K562 (cell line): ENCODE data around the gene UBE2G2. TPM values are rescaled to one million over a fixed set of nuclear protein-coding genes. Genes with fewer than 3 reads are reported as not detected.

Experiments used
- CBFA2T3 ChIP-seq: fragments of 450-650 bp; IDR thresholded peaks from 2 replicates; pipeline ENCODE4 v1.6.1; 2017
- ELF1 ChIP-seq: fragments of 200-800 bp; sonication (Bioruptor generic); IDR thresholded peaks from 2 replicates; pipeline ENCODE4 v1.6.1; 2016; ENCODE audit warnings: missing genetic modification characterization, missing compliant biosample characterization
- FOXK1 ChIP-seq: sonication (generic); formaldehyde crosslinking; IDR thresholded peaks from 2 replicates; pipeline ENCODE4 v1.8.0; 2022; ENCODE audit warnings: missing genetic modification reagents, mild to moderate bottlenecking, borderline replicate concordance
- GATA2 ChIP-seq: sonication (generic); formaldehyde crosslinking; IDR thresholded peaks from 2 replicates; pipeline ENCODE4 v1.4.0; 2020; ENCODE audit warnings: mild to moderate bottlenecking, missing genetic modification reagents
- KLF1 ChIP-seq: fragments of 450-650 bp; IDR thresholded peaks from 2 replicates; pipeline ENCODE4 v1.6.1; 2016; ENCODE audit warnings: missing genetic modification characterization, missing compliant biosample characterization
- MYNN ChIP-seq, 2 experiments: sonication (generic); formaldehyde crosslinking in 1 of 2; IDR thresholded peaks; 2 replicates each; pipeline versions ENCODE4 v1.5.0 to v1.6.1; 2016 to 2020; ENCODE audit warnings: antibody characterized with exemption in 1 of 2, missing genetic modification reagents in 1 of 2
- NFATC3 ChIP-seq: fragments of 450-650 bp; IDR thresholded peaks from 2 replicates; pipeline ENCODE4 v1.6.1; 2017; ENCODE audit warnings: mild to moderate bottlenecking
- NFRKB ChIP-seq: fragments of 450-650 bp; IDR thresholded peaks from 2 replicates; pipeline ENCODE4 v1.6.1; 2016; ENCODE audit warnings: low read depth
- RBM14 ChIP-seq: fragments of 200-400 bp; formaldehyde crosslinking; IDR thresholded peaks from 2 replicates; pipeline ENCODE4 v1.6.1; 2018; ENCODE audit warnings: low read depth, mild to moderate bottlenecking, low read length, moderate library complexity, borderline replicate concordance; ENCODE audit not compliant: insufficient read depth
- RBM17 ChIP-seq: fragments of 200-400 bp; formaldehyde crosslinking; IDR thresholded peaks from 2 replicates; pipeline ENCODE4 v1.6.1; 2017; ENCODE audit warnings: low read depth, mild to moderate bottlenecking, low read length, borderline replicate concordance
- SPI1 ChIP-seq: IDR thresholded peaks from 2 replicates; pipeline ENCODE4 v1.6.1; 2011; ENCODE audit warnings: low read depth, low read length, control low read depth, borderline replicate concordance
- TCF3 ChIP-seq: sonication (generic); formaldehyde crosslinking; IDR thresholded peaks from 2 replicates; pipeline ENCODE4 v1.4.0; 2020; ENCODE audit warnings: mild to moderate bottlenecking, missing genetic modification reagents
- ZC3H11A ChIP-seq: IDR thresholded peaks from 2 replicates; pipeline ENCODE4 v1.6.1; 2012; ENCODE audit warnings: low read depth, low read length, improper control_type of control experiment
- ZNF133 ChIP-seq: fragments of 250-450 bp; sonication (Bioruptor Pico); IDR thresholded peaks from 2 replicates; pipeline ENCODE4 v1.4.0; 2020; ENCODE audit warnings: mild to moderate bottlenecking
- ZNF695 ChIP-seq: fragments of 450-650 bp; formaldehyde crosslinking; IDR thresholded peaks from 2 replicates; pipeline ENCODE4 v1.4.0; 2020; ENCODE audit warnings: mild to moderate bottlenecking, moderate library complexity
- ZNF79 ChIP-seq: fragments of 250-450 bp; sonication (Bioruptor Pico); IDR thresholded peaks from 2 replicates; pipeline ENCODE4 v1.4.0; 2020; ENCODE audit warnings: low read depth, mild to moderate bottlenecking, moderate library complexity
- polyA plus RNA-seq, 8 experiments: library from polyadenylated mRNA; depleted of rRNA in 4 of 8; stranded (reverse) in 5 of 8; unstranded in 3 of 8; fragments of >200 nt; fragmentation: Nextera tagmentation in 2 of 8; fragmentation: Illumina TruSeq in 1 of 8; extraction: Ambion mirVana in 2 of 8; extraction: Trizol in 1 of 8; gene quantifications; 2 replicates each; pipeline versions ENCODE4 v1.2.1 to v1.2.3, GENCODE V29; 2011 to 2014; ENCODE audit warnings: inconsistent platforms in 1 of 8, missing spikeins in 1 of 8
- total RNA-seq, 7 experiments: library from RNA; depleted of rRNA in 6 of 7; stranded (reverse); fragments of >200 nt in 6 of 7; fragmentation: Illumina TruSeq in 2 of 7; extraction: Trizol in 2 of 7; gene quantifications; 2 replicates each; pipeline versions ENCODE4 v1.2.1 to v1.2.3, GENCODE V29; 2011 to 2021; ENCODE audit warnings: low replicate concordance in 1 of 7
- TF ChIP-seq, protein P1 (sequence below), 2 experiments: IDR thresholded peaks in 1 of 2; conservative IDR thresholded peaks in 1 of 2; 2 replicates each; pipeline ENCODE4 v1.6.1; 2016; ENCODE audit warnings: low read depth in 2 of 2, mild to moderate bottlenecking in 1 of 2, missing compliant biosample characterization in 1 of 2, missing genetic modification characterization in 1 of 2, moderate library complexity in 1 of 2
- TF ChIP-seq, protein P2 (sequence below), 3 experiments: fragments of 200-800 bp in 1 of 3; fragments of 250-450 bp in 1 of 3; fragments of 450-650 bp in 1 of 3; sonication (Bioruptor Pico) in 1 of 3; sonication (Bioruptor generic) in 1 of 3; formaldehyde crosslinking in 1 of 3; IDR thresholded peaks; 2 replicates each; pipeline versions ENCODE4 v1.6.1 to v1.8.0; 2016 to 2022; ENCODE audit warnings: mild to moderate bottlenecking in 2 of 3, missing genetic modification characterization in 2 of 3, missing compliant biosample characterization in 1 of 3, moderate library complexity in 1 of 3
- TF ChIP-seq, protein P3 (sequence below): fragments of 200-800 bp; sonication (Bioruptor generic); IDR thresholded peaks from 2 replicates; pipeline ENCODE4 v1.6.1; 2017; ENCODE audit warnings: missing genetic modification characterization, missing compliant biosample characterization
- TF ChIP-seq, protein P4 (sequence below): fragments of 200-800 bp; sonication (Bioruptor generic); IDR thresholded peaks from 2 replicates; pipeline ENCODE4 v1.6.1; 2017; ENCODE audit warnings: missing genetic modification characterization, missing compliant biosample characterization

The UBE2G2 gene
- total and polyA plus RNA-seq, 9 of the 15 experiments (the other 6 are each of a cell fraction or from before 2014, with no cell fraction given), result 47.5 to 225 (median 140) TPM

DNA sequence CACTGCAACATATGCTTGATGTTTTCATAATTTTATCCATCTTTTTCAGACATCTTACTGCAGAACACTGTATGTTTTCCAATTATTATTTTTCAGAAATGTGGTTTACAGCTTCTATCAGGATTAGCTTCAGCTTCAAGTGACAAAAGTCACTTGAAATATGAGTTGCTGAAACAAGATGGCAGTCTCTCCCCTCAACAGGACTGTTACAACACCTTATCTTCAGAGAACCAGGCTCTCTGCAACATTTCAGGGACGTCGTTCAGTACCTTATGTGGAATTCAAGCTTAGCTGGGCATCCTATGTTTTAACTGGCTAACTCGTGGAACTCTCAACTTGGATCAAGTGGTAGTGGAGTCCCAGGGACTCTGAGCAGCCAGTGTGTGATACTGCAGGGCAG, 2.0 kb upstream of the UBE2G2 start (continued):
- TF ChIP-seq TCF3 (peak; percentile 67), ELF1 (tag) (no peak), RBM14 (no peak), ZNF79 (CRISPR knock-in tag) (no peak), KLF1 (tag) (no peak), NFATC3 (no peak), NFRKB (no peak), ZC3H11A (no peak), ZNF133 (no peak), SPI1 (no peak), MYNN (IDR thresholded peaks at IDR 0.05) (no peak), MYNN (CRISPR knock-in tag; IDR thresholded peaks at IDR 0.05) (no peak), GATA2 (CRISPR knock-in tag) (peak; percentile 63; the same call in 1 of the 2 replicates), FOXK1 (no peak), CBFA2T3 (peak; percentile 52), RBM17 (no peak), ZNF695 (CRISPR knock-in tag) (no peak)
- TF ChIP-seq, protein P1, sequence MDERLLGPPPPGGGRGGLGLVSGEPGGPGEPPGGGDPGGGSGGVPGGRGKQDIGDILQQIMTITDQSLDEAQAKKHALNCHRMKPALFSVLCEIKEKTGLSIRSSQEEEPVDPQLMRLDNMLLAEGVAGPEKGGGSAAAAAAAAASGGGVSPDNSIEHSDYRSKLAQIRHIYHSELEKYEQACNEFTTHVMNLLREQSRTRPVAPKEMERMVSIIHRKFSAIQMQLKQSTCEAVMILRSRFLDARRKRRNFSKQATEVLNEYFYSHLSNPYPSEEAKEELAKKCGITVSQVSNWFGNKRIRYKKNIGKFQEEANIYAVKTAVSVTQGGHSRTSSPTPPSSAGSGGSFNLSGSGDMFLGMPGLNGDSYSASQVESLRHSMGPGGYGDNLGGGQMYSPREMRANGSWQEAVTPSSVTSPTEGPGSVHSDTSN (CRISPR knock-in tag; IDR thresholded peaks at IDR 0.05; ENCODE audit: low read depth), result no peak
- TF ChIP-seq, protein P1 (tag; conservative IDR thresholded peaks at IDR 0.05; ENCODE audit: low read depth), result peak; percentile 59
- TF ChIP-seq, protein P2, sequence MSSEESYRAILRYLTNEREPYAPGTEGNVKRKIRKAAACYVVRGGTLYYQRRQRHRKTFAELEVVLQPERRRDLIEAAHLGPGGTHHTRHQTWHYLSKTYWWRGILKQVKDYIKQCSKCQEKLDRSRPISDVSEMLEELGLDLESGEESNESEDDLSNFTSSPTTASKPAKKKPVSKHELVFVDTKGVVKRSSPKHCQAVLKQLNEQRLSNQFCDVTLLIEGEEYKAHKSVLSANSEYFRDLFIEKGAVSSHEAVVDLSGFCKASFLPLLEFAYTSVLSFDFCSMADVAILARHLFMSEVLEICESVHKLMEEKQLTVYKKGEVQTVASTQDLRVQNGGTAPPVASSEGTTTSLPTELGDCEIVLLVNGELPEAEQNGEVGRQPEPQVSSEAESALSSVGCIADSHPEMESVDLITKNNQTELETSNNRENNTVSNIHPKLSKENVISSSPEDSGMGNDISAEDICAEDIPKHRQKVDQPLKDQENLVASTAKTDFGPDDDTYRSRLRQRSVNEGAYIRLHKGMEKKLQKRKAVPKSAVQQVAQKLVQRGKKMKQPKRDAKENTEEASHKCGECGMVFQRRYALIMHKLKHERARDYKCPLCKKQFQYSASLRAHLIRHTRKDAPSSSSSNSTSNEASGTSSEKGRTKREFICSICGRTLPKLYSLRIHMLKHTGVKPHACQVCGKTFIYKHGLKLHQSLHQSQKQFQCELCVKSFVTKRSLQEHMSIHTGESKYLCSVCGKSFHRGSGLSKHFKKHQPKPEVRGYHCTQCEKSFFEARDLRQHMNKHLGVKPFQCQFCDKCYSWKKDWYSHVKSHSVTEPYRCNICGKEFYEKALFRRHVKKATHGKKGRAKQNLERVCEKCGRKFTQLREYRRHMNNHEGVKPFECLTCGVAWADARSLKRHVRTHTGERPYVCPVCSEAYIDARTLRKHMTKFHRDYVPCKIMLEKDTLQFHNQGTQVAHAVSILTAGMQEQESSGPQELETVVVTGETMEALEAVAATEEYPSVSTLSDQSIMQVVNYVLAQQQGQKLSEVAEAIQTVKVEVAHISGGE (CRISPR knock-in tag; IDR thresholded peaks at IDR 0.05), result 0 out of 6 replicates have a peak, but pooled peaks of 1 of the 3 experiments have one; percentile 36
- TF ChIP-seq, protein P3, sequence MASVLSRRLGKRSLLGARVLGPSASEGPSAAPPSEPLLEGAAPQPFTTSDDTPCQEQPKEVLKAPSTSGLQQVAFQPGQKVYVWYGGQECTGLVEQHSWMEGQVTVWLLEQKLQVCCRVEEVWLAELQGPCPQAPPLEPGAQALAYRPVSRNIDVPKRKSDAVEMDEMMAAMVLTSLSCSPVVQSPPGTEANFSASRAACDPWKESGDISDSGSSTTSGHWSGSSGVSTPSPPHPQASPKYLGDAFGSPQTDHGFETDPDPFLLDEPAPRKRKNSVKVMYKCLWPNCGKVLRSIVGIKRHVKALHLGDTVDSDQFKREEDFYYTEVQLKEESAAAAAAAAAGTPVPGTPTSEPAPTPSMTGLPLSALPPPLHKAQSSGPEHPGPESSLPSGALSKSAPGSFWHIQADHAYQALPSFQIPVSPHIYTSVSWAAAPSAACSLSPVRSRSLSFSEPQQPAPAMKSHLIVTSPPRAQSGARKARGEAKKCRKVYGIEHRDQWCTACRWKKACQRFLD (CRISPR knock-in tag), result no peak
- TF ChIP-seq, protein P4, sequence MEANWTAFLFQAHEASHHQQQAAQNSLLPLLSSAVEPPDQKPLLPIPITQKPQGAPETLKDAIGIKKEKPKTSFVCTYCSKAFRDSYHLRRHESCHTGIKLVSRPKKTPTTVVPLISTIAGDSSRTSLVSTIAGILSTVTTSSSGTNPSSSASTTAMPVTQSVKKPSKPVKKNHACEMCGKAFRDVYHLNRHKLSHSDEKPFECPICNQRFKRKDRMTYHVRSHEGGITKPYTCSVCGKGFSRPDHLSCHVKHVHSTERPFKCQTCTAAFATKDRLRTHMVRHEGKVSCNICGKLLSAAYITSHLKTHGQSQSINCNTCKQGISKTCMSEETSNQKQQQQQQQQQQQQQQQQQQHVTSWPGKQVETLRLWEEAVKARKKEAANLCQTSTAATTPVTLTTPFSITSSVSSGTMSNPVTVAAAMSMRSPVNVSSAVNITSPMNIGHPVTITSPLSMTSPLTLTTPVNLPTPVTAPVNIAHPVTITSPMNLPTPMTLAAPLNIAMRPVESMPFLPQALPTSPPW (CRISPR knock-in tag), result no peak
